ENCODE results near the gene AVPR2.

AVPR2 gene

GRCh38 chrX:153884590-153884989, 19.9 kb upstream of the AVPR2 start:
- DNase-seq (ENCODE audit: low read depth in 2 of 3, low spot score in 2 of 3) = no peak

DNA sequence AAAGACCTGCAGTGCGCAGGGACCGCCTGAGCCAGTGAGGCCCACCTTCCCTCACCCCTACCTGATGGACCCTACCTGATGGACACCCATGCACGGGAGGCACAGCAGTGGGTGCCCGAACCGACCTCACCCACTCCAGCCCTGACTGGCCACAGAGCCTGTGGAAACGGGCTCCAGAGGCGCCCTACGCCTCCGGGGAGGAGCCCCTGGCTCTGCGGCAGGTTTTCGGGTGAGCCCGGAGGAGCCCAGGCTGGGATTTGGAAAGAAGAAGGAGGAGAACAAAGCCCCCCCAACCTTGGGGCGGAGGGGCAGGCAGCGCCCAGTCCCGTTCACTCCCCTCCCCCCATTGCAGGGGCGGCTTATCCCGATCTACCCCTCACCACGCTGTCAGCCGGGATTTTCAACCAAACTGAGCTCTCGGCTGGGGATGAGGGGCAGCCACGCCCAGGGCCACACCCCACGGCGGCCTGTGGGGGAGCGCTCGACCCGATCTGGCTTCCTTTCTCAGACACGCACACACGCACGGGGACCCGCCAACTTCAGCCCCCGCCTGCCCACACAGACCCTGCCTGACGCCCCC, 19.2 kb upstream of the AVPR2 start:
- DNase-seq (ENCODE audit: low read depth in 2 of 3, low spot score in 2 of 3) = no peak

GRCh38 chrX:153885968-153886903, 18.2 kb upstream of the AVPR2 start, which contains the start of gene L1CAM:
Gene L1CAM, minus strand, starts transcription at chrX:153886173. Its CDS starts 10,337 bp downstream, at chrX:153875836.
- no peak for DNase-seq (ENCODE audit: low read depth in 2 of 3, low spot score in 2 of 3)

DNA sequence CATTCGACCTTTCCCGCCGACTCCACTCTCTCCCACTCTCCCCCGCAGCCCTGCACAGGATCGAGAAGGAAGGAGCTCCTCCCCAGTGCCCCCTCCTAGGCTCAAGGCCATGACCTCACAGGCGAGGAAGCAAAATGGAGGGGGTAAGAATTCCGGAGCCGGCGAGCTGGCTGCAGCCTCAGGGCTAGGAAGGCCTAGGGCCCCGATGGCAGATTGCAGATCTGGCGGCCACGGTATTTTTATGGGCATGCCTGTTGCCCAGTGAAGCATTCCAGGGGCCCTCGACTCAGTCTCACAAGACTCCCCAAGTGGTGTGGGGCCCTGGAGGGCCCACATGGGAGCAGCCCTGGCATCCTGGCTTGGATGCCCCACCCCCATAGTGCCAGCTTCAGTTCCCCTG, 17.6 kb upstream of the AVPR2 start:
- DNase-seq (ENCODE audit: low read depth in 2 of 3, low spot score in 2 of 3) = no peak

DNA sequence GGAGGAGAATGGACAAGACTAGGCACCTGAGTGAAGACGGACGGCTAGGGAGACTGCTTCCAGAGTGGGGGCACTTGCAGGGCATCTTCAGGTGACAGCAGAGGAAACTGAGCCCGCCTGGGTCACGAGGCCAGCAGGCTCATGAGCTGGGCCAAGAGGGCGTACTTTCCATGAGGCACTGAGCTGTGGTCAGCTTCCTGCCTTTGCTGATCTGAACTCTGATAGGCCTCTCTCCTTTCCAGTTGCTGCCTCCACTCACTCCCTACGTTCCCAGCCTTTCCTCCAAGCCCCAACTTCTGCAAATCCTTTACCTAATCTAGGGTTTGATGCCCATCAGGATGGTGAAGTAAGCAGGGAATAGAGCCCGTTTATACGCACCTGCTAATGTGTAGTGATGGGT, 17.1 kb upstream of the AVPR2 start:
- DNase-seq (ENCODE audit: low read depth in 2 of 3, low spot score in 2 of 3) = no peak

- DNase-seq (ENCODE audit: low read depth in 2 of 3, low spot score in 2 of 3) = no peak
Observed at GRCh38 chrX:153888344-153888743, 16.1 kb upstream of the AVPR2 start.

DNA sequence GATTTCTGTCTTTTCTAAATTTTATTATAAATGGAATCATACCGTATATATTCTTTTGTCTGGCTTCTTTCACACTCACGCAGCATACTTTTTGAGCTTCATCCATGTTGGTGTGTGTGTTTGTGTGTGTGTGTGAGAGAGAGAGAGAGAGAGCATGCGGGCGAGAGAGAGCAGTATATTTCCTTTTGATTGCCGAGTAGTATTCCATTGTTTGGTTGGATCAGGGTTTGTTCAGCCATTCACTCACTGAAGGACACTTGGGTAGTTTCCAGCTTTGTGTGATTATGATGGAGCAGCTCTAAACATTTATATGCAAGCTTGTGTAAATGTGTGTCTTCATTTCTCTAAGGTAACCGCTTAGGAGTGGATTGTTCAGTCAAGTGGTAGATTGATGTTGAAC, 15.3 kb upstream of the AVPR2 start:
- no peak for DNase-seq (ENCODE audit: low read depth in 2 of 3, low spot score in 2 of 3)

DNA sequence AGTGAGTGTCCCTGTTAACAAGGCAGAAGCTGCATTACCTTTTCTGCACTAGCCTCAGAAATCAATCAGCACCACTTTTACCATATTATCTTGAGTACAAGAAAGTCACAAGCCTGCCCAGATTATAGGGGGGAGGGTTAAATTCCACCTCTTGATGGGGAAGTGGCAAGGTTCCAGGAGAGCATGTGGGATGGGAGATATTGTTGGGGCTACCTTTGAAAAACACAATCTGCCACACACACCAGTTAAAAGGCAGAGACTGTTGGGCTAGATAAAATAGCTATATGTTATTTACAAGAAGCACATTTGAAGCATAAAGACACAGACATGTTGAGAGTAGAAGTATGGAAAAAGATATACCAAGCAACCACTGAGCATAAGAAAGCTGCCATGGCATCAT, 6.6 kb upstream of the AVPR2 start:
- DNase-seq (ENCODE audit: low read depth in 2 of 3, low spot score in 2 of 3) = no peak

DNA sequence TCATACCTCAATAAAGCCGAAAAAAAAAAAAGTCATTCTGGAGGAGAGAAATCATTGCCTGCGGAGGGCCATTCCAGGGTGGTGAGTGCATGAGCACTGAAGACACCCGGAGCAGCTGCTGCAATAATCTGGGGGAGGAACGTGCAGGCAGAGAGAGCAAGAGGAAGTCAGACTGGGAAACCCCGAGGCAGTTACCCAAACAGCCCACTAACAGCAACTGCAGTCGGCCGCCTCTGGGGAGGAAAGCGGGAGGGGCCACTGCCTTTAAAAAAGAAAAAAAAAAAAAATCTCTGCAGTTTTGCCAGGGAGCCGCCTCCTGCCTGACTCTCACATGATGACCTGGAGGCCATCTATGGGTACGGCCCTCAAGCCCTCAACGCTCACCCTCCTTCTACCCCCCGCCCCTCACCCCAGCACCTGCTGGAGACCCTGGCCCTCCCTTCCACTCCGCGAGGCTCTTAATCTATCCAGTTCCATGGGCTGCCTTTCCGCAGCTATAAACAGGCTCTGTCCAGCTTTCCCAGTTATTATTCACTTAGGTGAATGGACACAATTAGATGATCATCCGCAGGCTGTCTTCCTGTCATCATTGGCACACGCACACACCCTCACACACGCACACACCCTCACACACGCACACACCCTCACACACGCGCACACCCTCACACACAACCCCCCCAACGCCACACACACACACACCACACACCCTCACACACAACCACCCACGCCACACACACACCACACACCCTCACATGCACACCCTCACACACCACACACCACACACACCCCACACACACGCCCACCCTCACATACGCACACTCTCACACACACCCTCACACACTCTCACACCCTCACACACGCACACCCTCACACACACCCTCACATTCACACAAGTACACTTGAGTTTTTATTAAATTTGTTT, 3.4 kb upstream of the AVPR2 start:
- DNase-seq (ENCODE audit: low read depth in 2 of 3, low spot score in 2 of 3) = peak in 1 of 3 experiments; percentile 31

- DNase-seq (ENCODE audit: low read depth in 2 of 3, low spot score in 2 of 3) = no peak
Observed at GRCh38 chrX:153901753-153902140, 2.7 kb upstream of the AVPR2 start.

GRCh38 chrX:153902385-153902784, 2.1 kb upstream of the AVPR2 start:
- no peak for DNase-seq (ENCODE audit: low read depth in 2 of 3, low spot score in 2 of 3)

DNA sequence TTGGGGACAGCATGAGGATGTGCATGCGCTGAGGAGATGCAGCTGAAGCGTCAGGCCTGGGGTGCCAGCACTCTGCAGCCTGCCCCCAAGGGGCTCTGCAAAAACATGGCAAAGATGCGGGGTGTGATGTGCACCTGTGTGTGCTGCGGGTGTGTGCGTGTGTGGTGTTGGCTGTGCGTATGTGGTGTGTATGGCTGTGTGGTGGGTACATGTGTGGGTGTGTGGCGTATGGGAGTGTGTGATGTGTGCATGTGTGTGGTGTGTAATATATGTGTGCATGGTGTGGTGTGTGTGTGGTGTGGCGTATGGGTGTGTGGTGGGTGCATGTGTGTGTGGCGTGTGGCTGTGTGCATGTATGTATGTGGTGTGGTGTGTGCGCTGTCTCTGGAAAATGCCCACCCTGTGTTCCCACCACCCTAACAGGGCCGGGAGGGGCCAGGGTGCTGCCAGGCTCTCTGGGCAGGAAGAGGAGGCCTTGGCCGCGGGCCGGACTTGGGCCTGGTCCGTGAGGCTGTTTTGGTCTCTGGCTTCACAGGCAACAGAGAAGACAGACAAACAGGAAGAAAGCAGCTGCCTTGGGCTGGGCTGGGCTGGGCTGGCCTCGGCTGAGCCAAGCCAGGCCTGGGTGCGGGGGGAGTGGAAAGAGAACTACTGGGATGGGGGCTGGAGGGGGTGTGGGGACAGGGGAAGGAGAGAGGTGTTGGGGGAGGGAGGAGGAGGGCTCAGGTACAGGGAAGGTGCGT, 1.1 kb upstream of the AVPR2 start:
- DNase-seq (ENCODE audit: low read depth in 2 of 3, low spot score in 2 of 3) = no peak

- DNase-seq (ENCODE audit: low read depth in 2 of 3, low spot score in 2 of 3) = no peak
Observed at GRCh38 chrX:153905481-153906095, 1.1 kb downstream of the AVPR2 start.

DNA sequence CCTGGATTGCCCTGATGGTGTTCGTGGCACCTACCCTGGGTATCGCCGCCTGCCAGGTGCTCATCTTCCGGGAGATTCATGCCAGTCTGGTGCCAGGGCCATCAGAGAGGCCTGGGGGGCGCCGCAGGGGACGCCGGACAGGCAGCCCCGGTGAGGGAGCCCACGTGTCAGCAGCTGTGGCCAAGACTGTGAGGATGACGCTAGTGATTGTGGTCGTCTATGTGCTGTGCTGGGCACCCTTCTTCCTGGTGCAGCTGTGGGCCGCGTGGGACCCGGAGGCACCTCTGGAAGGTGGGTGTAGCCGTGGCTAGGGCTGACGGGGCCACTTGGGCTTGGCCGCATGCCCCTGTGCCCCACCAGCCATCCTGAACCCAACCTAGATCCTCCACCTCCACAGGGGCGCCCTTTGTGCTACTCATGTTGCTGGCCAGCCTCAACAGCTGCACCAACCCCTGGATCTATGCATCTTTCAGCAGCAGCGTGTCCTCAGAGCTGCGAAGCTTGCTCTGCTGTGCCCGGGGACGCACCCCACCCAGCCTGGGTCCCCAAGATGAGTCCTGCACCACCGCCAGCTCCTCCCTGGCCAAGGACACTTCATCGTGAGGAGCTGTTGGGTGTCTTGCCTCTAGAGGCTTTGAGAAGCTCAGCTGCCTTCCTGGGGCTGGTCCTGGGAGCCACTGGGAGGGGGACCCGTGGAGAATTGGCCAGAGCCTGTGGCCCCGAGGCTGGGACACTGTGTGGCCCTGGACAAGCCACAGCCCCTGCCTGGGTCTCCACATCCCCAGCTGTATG, 1.8 kb downstream of the AVPR2 start:
- no peak for DNase-seq (ENCODE audit: low read depth in 2 of 3, low spot score in 2 of 3)

GRCh38 chrX:153907456-153907855, 3.0 kb downstream of the AVPR2 start:
- DNase-seq (ENCODE audit: low read depth in 2 of 3, low spot score in 2 of 3) = no peak

DNA sequence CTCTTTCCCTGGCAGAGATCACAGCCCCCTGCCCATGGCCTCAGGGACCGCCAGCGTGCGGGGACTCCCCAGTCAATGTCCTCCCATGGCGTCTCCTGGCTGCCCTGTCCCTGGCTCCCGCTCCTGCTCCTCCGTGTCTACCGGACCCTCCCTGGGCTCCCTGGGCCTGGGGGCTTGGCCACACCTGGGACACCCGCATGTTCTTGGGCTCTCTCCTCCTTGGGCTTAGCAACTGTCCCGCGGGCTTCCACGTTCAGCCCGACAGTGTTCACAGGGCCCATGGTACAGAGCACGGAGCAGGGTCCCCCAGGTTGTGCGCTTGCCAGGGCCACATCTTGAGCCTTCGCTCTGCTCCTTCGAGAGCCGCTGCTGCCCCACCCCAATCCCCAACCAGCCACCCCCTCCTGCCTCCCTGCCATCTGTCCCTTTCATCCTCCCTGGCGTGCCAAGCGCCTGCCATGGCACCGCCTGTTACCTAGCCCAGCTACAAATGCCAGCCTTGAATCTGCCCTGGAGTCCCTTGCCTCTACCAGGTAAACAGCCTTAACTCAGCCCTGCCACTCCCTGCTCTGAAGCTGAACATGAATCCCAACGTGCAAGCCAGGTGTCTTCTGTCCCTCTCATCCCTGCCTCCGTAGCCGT, 3.9 kb downstream of the AVPR2 start:
- no peak for DNase-seq (ENCODE audit: low read depth in 2 of 3, low spot score in 2 of 3)

DNA sequence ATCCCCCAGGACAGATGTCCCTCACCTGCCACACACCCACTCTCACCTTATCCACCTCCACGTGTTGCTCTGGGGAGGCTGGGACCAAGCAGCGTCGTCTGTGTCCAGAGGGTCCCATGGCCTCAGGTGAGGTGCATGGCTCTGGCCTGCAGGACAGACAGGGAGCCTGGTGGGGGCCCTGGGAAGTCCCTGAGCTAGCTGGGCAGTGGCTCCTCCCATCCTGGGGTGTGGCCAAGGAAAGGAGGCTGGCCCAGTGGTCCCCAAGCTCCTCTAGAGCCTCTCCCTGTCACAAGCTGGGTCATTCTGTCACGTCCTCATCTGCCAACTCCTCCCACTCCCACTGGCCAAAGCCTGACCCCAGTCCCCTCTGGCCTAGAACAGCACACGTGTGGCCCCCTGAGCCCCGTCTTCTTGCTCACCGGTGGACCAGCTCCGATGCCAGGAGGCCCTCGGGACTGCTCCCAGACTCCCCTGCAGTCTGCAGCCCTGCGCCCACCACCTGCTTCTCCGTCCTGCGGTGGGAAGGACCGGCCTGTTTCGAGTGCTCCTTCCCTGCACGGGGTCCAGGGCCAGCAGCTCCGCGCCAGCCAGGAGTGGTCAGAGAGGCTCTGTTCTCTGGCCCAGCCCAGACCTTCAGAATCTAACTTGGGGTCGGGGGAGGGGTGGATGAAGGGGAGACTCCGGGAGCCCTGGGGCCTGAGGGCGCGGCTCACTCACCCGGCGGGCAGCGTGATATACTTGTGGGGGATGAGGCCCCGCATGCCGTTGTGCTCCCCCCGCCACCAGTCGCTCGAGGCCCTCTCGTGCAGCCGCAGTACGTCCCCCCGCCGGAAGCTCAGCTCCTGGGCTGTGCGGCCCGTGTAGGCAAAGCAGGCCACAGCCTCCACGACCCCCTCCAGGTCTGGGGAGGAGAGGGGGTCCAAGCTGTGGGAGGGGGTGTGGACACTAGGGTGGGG, 4.8 kb downstream of the AVPR2 start:
- DNase-seq (ENCODE audit: low read depth in 2 of 3, low spot score in 2 of 3) = no peak

DNA sequence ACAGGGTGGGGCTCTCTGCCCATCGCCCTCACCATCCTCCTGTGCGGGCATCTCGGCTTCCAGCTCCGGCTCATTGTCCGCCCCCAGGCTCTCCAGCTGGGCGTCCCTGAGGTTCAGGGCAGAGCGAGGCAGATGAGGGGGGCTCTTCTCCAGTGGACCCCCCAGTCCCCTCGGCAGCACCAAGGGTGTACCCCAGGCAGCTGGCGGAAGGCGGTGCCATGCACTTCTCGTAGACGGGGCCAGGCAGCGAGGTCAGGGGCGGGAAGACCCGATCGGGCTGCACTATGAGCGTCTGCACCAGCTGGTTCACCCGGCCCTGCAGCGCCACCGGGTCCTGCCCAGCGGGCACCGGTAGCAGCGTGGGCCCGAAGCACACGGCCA, 5.5 kb downstream of the AVPR2 start:
- no peak for DNase-seq (ENCODE audit: low read depth in 2 of 3, low spot score in 2 of 3)
